ENCODE results near the gene CTNNB1.

CTNNB1 gene

GRCh38 chr3:41192885-41193284 is 6.4 kb upstream of the CTNNB1 start:
- no peak for DNase-seq (ENCODE audit: low read depth)

GRCh38 chr3:41193794-41194539 is 5.3 kb upstream of the CTNNB1 start:
- no peak for DNase-seq (ENCODE audit: low read depth)

- no peak for DNase-seq (ENCODE audit: low read depth)
These were observed 4.6 kb upstream of the CTNNB1 start for GRCh38 chr3:41194701-41195100.

GRCh38 chr3:41195946-41196345 is 3.4 kb upstream of the CTNNB1 start:
- DNase-seq (ENCODE audit: low read depth): no peak

GRCh38 chr3:41196499-41197410 is 2.5 kb upstream of the CTNNB1 start:
- DNase-seq (ENCODE audit: low read depth): no peak

GRCh38 chr3:41198046-41198445 is 1.3 kb upstream of the CTNNB1 start:
- no peak for DNase-seq (ENCODE audit: low read depth)

GRCh38 chr3:41198526-41198925 is 779 bp upstream of the CTNNB1 start:
- DNase-seq (ENCODE audit: low read depth): no peak

GRCh38 chr3:41199866-41200668 is 762 bp downstream of the CTNNB1 start:
- no peak for DNase-seq (ENCODE audit: low read depth)

- DNase-seq (ENCODE audit: low read depth): peak; percentile 66
These were observed 1.3 kb downstream of the CTNNB1 start for GRCh38 chr3:41200669-41201021.

- DNase-seq (ENCODE audit: low read depth): no peak
These were observed 2.9 kb downstream of the CTNNB1 start for GRCh38 chr3:41202075-41202833.

GRCh38 chr3:41202834-41203345 is 3.6 kb downstream of the CTNNB1 start:
- DNase-seq (ENCODE audit: low read depth): peak; percentile 67

- DNase-seq (ENCODE audit: low read depth): no peak
These were observed 5.1 kb downstream of the CTNNB1 start for GRCh38 chr3:41204369-41204768.

- DNase-seq (ENCODE audit: low read depth): no peak
These were observed 6.3 kb downstream of the CTNNB1 start for GRCh38 chr3:41205591-41205990.

- DNase-seq (ENCODE audit: low read depth): no peak
These were observed 8.1 kb downstream of the CTNNB1 start for GRCh38 chr3:41207355-41207754.

GRCh38 chr3:41208507-41209220 is 9.4 kb downstream of the CTNNB1 start:
- DNase-seq (ENCODE audit: low read depth): peak; percentile 75

- DNase-seq (ENCODE audit: low read depth): peak; percentile 22
These were observed 10.3 kb downstream of the CTNNB1 start for GRCh38 chr3:41209646-41210045.

- no peak for DNase-seq (ENCODE audit: low read depth)
These were observed 11.7 kb downstream of the CTNNB1 start for GRCh38 chr3:41210966-41211365.

GRCh38 chr3:41212088-41212487 is 12.8 kb downstream of the CTNNB1 start:
- DNase-seq (ENCODE audit: low read depth): no peak

GRCh38 chr3:41213588-41213987 is 14.3 kb downstream of the CTNNB1 start:
- DNase-seq (ENCODE audit: low read depth): no peak

GRCh38 chr3:41216422-41216821 is 17.1 kb downstream of the CTNNB1 start:
- DNase-seq (ENCODE audit: low read depth): no peak

- DNase-seq (ENCODE audit: low read depth): peak; percentile 21
These were observed 17.7 kb downstream of the CTNNB1 start for GRCh38 chr3:41216993-41217392.
